Stimulated activated CD4-positive, alpha-beta T cell treated with anti-CD3 and anti-CD28 coated beads, Interleukin-4, amount 100 ng/mL, for 48 hours (primary cell): ENCODE results near the gene TRAM2.

Experiments
- DNase-seq, 2 donors: peaks; one replicate each; pipeline ENCODE4 v3.0.0-alpha.2; 2020; ENCODE audit warnings: low read depth in 2 of 2

Gene TRAM2

DNA sequence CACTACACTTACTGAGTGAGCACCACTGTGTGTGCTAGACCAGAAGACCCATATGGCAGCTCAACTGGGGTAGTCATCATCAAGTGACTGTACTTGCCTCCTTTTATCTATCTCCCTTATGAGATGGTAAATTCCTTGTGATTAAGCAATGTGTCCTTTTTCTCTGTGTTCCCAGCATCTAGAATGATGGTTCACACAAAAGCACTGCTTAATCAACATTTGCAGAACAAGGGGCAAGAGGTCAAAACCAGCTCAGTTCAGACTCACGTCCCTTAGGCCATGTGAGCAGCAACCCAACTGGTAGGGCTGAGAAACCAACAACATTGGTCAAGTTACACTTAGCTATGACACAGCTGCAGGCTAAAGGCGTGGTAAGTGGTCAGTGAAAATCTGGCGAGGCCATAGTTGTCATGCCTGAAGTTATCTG is 10.0 kb downstream of the TRAM2 start:
- no peak for DNase-seq

- DNase-seq, result no peak
Measured at GRCh38 chr6:52566201-52566600, 10.7 kb downstream of the TRAM2 start.

DNA sequence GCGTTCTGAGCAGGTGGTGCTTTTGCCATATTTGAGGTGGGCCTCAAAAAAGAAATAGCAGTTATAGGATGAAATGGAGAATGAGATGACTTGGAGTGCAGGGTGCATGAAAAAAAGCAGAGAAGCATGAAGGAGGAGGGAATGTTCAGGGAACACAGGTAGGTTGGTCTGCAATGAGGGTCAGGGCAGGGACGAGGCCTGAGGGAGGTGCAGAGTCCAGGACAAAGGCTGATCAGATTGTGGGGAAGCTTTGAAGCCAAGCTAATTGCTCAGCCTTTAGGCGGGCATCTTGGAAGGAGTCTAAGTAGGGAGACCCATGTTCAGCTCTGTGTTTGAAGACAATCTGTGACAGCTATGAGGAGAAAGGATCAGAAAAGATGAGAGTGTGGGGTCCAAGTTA is 12.0 kb downstream of the TRAM2 start:
- DNase-seq, result no peak

GRCh38 chr6:52562911-52563310 is 13.9 kb downstream of the TRAM2 start:
- no peak for DNase-seq

GRCh38 chr6:52560462-52560861 is 16.4 kb downstream of the TRAM2 start:
- DNase-seq, result no peak

DNA sequence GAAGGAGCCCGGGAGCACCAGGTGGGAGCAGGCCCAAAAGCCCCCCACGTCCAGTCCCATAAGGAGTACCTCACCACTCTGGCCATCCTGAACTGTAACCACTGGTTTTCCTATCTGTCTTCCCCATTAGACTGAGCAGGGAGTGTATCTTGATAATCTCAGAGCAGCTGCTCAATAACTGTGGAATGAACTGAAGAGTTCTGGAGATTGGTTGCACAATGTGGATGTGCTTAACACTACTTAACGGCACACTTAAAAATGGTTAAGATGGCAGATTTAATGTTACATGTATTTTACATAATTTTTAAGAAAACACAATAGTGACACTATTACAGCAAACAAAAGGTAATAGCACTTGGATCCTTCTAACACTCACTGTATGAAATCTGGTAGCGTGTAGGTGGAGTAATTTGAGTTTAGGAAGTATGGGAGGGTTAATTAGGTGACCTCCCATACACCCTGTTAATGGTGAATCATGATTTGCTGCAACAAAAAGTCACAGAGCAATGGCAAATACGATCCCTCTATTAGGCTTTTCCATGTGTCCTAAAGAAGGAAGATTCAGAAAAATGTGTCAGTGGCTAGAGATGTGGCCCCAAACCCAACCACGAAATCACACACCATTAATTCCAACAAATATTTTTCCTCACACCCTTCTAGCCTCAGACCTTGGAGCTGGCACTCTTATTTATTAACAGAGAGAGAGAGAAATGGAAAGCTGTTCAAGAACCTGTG is 18.4 kb downstream of the TRAM2 start:
- no peak for DNase-seq

GRCh38 chr6:52557389-52558265 is 19.2 kb downstream of the TRAM2 start:
- DNase-seq, result no peak

DNA sequence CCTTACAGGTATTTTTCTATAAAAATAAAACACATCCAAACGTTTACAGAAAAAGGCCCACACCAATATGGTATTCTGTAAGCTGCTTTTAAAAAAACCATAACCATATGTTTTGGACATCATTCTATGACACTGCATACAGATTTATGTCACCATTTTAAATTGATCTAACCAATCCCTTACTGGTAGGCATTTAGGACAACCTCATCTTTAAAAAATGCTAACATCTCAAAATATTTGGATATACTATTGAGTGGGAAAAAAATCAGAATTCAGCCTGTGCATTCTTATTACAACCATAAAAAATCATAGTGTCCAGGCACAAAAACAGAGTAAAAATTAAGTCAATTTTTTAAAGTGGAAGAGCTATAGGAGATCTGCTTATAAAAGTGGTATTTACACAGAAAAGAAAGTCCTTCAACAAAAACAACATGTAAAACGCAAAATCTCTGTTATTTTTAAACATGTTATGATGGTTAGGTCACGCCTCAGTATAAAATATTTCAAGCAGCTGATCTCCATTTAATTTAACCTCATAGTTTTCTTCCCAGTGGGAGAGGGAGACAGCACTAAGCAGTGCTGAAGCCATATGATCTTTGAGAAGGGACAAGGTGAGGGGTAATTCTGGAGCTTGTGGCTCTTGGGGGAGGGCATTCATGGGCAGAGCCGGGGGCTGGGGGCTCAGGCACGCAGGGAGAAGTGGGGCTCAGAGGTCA is 21.2 kb downstream of the TRAM2 start:
- DNase-seq, result no peak

DNA sequence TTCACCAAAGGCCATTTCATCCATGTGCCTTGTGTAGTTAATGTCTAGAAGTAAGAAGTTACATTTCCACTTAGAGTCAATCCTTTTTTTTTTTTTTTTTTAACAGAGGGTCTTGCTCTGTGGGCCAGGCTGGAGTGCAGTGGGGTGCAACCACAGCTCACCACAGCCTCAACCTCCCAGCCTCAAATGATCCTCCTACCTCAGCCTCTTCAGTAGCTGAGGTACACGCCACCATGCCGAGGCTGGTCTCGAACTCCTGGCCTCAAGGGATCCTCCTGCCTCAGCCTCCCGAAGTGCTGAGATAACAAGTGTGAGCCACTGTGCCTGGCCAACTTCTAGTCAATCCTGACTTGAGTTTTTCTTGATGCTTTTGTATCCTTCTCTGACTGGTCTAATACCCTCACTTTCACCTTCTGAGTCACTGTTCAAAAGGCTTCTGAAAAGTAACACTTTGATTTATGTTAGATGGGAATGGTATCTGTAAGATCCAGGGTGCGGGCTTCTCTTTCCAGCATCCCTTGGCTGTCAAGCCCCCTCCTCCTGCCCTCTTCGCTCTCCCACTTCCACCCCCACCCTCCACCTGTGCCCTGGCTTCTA is 22.1 kb downstream of the TRAM2 start:
- no peak for DNase-seq

- no peak for DNase-seq
Measured at GRCh38 chr6:52553719-52554118, 23.1 kb downstream of the TRAM2 start.

DNA sequence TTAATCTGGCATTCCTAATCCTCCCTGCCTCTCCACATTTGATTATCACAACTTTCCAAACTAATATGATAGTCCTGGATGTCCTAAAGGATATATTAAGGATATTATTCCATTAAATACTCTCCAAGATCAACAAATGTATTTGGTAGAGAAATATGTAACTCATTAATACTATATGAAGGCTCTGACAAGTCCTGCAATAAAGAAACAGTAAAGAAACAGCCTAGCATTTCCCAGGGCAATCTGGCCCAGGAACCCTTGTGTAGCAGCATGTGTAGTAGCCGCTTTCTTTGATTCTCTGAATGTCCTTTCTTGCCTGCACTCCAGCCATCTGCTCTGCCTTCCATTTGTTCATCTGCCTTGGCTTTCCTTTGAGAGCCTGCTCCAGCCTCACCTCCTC is 23.7 kb downstream of the TRAM2 start:
- no peak for DNase-seq

DNA sequence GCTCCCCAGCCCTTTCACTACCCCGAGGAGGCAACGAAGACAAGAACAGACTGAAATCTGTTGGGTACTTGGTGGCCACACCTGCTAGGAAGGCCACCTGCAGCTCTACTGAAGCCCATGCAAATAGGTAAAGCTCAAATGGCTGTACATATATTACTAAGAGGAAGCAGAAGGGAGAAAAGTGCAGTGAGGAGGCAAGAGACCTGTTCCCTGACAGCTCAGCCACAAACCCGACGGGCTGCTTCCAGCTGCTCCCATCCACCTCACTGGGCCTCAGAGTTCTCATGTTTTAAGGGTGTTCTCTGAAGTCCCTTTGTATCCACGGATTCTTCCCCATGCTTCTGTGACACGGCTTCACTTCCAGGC is 24.6 kb downstream of the TRAM2 start:
- no peak for DNase-seq

GRCh38 chr6:52551483-52552277 is 25.2 kb downstream of the TRAM2 start:
- no peak for DNase-seq

DNA sequence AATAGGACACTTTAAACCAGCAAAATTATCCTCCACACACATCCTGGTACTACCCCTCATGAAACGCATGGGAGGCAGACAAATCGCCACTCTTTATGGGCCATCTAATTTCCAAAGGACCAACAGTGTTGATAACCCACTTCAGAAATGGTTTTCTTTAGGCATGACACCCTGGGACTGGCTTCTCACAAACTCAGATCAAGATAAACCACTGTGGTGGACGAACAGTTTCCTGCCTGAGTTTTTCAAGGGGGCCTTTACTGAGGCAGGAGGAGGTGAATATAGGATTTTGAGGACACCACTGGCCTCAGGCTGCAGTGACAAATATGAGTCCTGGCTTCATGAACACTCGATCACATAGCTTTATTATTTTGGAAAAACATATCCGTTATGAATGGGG is 26.0 kb downstream of the TRAM2 start:
- DNase-seq, result no peak

DNA sequence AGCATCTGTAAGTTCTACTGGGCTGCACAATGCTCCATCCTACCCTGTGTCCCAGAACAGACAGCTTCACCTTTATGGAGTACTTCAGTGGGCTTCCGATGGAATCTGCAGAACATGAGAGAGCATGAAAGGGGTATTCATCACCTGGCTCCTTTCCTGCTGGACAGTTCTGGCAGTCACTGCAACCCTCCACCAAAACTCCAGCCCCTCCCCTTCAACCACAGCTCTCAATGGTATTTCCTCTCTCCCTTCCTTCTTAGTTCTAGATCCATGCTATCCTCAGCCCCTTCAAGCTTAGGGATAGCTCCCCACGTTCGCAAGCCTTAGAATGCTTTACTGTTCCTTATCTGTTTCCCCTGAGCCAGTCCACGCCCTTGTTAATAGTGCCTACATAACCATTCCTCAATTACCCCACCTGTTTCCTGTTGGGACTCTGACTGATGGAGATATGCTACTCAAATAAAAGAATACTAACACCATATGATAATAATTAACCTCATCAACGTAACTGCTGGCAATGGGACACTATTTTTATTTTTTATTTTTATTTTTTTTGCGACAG is 26.8 kb downstream of the TRAM2 start:
- no peak for DNase-seq

DNA sequence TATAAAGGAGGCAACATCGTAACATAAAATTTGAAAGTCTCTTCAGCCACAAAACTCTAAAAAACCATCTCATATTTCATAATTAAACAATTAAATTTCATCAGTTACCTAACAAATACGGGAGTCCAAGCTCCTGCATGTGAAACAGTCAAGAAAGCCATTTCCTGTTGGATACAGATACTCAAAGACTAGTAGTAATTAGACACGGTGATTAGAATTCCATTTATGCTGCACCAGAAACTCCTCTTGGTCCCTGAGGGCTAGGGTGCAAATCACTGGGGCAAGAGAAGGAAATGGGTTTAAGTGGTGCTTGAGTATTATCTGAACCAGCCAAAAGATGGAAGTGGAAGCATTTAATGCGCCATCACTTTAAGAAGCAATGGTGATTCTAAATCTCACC is 27.4 kb downstream of the TRAM2 start:
- DNase-seq, result no peak

DNA sequence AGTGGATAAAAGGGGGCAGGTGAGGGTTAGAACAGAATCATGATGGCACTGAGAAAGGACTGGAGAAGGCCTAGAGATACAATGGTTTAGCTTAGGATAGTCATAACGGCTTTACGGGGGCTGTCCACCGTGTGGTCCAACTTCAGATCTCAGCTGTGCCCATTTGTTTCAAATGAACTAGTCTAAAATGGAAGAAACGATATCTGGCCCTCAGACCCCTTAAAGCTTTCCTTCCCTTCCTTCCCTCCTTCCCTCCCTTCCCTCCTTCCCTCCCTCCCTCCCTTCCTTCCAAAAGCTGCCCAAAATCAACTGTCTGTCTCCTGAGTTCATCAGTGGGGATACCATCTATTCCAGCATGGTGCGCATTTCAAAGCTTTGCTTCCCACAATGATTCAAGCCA is 27.9 kb downstream of the TRAM2 start:
- DNase-seq, result no peak

DNA sequence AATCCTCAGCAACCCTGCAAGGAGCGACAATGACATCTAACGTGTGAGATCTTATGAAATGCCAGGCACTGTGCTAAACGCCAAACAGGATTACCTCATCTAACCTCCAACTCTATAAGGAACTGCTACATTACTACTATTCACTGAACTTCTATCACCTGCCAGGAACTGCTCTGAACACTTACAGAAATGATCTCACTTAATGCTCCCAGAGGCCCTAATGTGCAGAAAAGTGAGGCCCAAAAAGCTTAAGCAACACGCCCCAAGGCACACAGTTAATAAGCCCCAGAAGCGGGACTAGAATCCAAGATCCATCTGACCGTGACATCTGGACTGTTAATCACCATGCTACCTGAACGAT is 28.5 kb downstream of the TRAM2 start:
- no peak for DNase-seq

GRCh38 chr6:52547647-52548352 is 29.1 kb downstream of the TRAM2 start:
- no peak for DNase-seq

DNA sequence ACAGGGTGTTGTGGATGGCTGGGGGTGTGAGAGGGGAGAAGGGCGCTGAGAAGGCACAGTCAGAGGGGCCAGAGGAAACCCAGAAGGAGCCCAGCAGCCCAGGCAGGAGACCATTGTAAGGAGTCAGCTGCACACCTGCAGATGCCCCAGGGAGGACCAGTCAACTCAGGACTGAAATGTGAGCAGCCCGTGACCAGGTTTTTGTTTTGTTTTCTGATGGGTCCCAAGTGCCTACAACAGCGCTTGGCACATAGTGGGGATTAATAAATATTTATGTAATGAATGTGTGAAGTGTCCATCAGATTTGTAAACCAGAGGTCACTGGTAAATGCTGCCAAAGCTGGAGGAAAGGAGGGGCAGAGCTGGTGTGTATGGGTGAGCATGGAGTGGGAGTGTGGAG is 30.2 kb downstream of the TRAM2 start:
- DNase-seq, result no peak

DNA sequence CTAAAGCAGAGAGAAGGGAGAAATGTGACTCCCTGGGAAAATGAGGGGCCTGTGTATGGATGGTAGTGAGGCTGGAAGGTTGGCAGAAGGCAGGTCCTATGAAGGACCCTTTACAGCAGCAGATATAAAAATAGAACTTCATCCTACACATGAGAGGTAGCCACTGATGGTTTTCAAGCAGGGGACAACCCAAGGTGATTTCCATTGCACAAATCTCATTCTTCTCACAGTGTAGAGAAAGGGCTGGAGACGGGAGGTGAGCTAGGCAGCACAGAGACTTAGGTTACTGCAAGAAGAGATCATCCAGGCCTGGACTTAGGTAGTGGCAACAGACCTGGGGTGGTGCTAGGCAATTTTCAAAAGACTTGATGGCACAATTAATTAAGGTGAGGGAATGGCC is 30.7 kb downstream of the TRAM2 start:
- no peak for DNase-seq
